ENCODE data around the gene TMEM123. TPM values are rescaled to one million over a fixed set of nuclear protein-coding genes. Genes with fewer than 3 reads are reported as not detected.

The TMEM123 gene
- total RNA-seq, 2 experiments from 2014 or later, result 490 to 493 TPM

- POLR2A ChIA-PET, result interaction anchor here (1.3 kb wide), 1 partner anchor 8 kb away, joined by 4 read pairs; no protein-coding TSS in a partner anchor
Measured at GRCh38 chr11:102467853-102468580, 15.5 kb upstream of the TMEM123 start.

DNA sequence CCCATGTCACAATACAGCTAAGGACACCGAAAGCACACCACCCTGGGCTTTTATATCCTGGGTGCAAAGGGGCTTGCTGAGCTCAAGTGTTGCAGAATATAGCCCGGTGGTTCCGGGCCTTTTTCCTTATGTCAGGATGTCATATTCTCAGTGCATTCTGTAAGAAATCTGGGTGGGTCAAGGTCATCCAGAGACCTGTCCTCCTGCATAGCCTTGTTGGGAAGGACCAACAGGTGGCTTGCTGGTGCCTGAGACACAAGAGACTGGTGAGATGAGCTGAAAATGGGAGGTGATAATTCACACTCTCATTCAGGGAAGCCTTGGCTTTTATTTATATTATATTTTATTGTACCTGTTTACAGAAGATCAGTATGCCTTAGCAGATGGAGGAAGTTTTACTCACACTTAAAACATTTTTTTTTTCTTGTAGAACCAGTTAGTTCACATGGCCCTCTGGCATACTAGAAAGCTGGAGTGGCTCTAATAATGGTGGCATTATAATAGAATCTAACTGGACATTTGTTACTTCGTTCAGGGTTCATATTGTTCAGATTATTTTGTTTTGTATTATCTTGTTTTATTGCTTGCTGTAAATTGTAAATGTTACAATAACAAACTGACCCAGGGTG, 14.6 kb upstream of the TMEM123 start:
- no peak overlapping the region for H3K4me3 Mint-ChIP-seq
- H3K27me3 Mint-ChIP-seq, result no peaks in the 10 kb centered on the region
- DNase-seq (no peak), ATAC-seq (ENCODE audit: low read depth) (no peak)
- H3K27ac Mint-ChIP-seq, result no peak overlapping the region
- H3K9me3 Mint-ChIP-seq, result peaks cover under 1% of the 10 kb centered on the region
- peaks cover 73% of the 10 kb centered on the region for H3K4me1 Mint-ChIP-seq
- H3K36me3 Mint-ChIP-seq, result peaks cover 4% of the 10 kb centered on the region
- POLR2A ChIA-PET, result interaction anchor here (1.2 to 1.3 kb wide), 2 partner anchors 9 to 14 kb away, joined by 4 read pairs; partner anchors contain the start of gene TMEM123

More at GRCh38 chr11:102467853-102468580, 15.5 kb upstream of the TMEM123 start:
- ATAC-seq (ENCODE audit: low read depth), result no peak
- no peak overlapping the region for H3K27ac Mint-ChIP-seq
- no peaks in the 10 kb centered on the region for H3K27me3 Mint-ChIP-seq
- H3K36me3 Mint-ChIP-seq, result peaks cover 6% of the 10 kb centered on the region
- peak overlapping the region; percentile 50 for H3K4me3 Mint-ChIP-seq
- peaks cover 2% of the 10 kb centered on the region for H3K9me3 Mint-ChIP-seq
- DNase-seq, result no peak
- H3K4me1 Mint-ChIP-seq, result peaks cover 70% of the 10 kb centered on the region

GRCh38 chr11:102465696-102466095, 13.1 kb upstream of the TMEM123 start:
- no peaks in the 10 kb centered on the region for H3K9me3 Mint-ChIP-seq
- no peak overlapping the region for H3K27ac Mint-ChIP-seq
- ATAC-seq (ENCODE audit: low read depth) (no peak), DNase-seq (no peak)
- no peak overlapping the region for H3K4me3 Mint-ChIP-seq
- peaks cover 62% of the 10 kb centered on the region for H3K4me1 Mint-ChIP-seq
- peaks cover 4% of the 10 kb centered on the region for H3K36me3 Mint-ChIP-seq
- POLR2A ChIA-PET, result interaction anchor here (0.9 to 1.0 kb wide), 2 partner anchors 12 to 13 kb away, joined by 3 to 4 read pairs; partner anchors contain the start of gene TMEM123
- no peaks in the 10 kb centered on the region for H3K27me3 Mint-ChIP-seq

GRCh38 chr11:102464859-102465500, 12.4 kb upstream of the TMEM123 start:
- no peak overlapping the region for H3K27ac Mint-ChIP-seq
- peaks cover 56% of the 10 kb centered on the region for H3K4me1 Mint-ChIP-seq
- no peak for DNase-seq
- ATAC-seq (ENCODE audit: low read depth), result no peak
- POLR2A ChIA-PET, result interaction anchor here (1.4 kb wide), 1 partner anchor 12 kb away, joined by 3 read pairs; no protein-coding TSS in a partner anchor
- peaks cover 7% of the 10 kb centered on the region for H3K36me3 Mint-ChIP-seq
- no peaks in the 10 kb centered on the region for H3K9me3 Mint-ChIP-seq
- H3K27me3 Mint-ChIP-seq, result no peaks in the 10 kb centered on the region
- peak overlapping the region; percentile 23 for H3K4me3 Mint-ChIP-seq

- H3K4me1 Mint-ChIP-seq, result peaks cover 56% of the 10 kb centered on the region
- no peaks in the 10 kb centered on the region for H3K9me3 Mint-ChIP-seq
- H3K27me3 Mint-ChIP-seq, result no peaks in the 10 kb centered on the region
- ATAC-seq (ENCODE audit: low read depth), result no peak
- peaks cover 10% of the 10 kb centered on the region for H3K36me3 Mint-ChIP-seq
- no peak for DNase-seq
- no peak overlapping the region for H3K27ac Mint-ChIP-seq
- POLR2A ChIA-PET, result interaction anchor here (1.4 kb wide), 1 partner anchor 11 kb away, joined by 3 read pairs; no protein-coding TSS in a partner anchor
- H3K4me3 Mint-ChIP-seq, result no peak overlapping the region
Measured at GRCh38 chr11:102464037-102464436, 11.5 kb upstream of the TMEM123 start.

GRCh38 chr11:102462610-102463009, 10.0 kb upstream of the TMEM123 start:
- peaks cover 56% of the 10 kb centered on the region for H3K4me1 Mint-ChIP-seq

GRCh38 chr11:102459393-102459792, 6.8 kb upstream of the TMEM123 start:
- ATAC-seq (ENCODE audit: low read depth) (no peak), DNase-seq (no peak)
- no peaks in the 10 kb centered on the region for H3K27me3 Mint-ChIP-seq
- peaks cover 16% of the 10 kb centered on the region for H3K36me3 Mint-ChIP-seq
- peaks cover 52% of the 10 kb centered on the region for H3K4me1 Mint-ChIP-seq
- POLR2A ChIA-PET, result no interaction called here
- H3K4me3 Mint-ChIP-seq, result no peak overlapping the region
- H3K27ac Mint-ChIP-seq, result no peak overlapping the region
- no peaks in the 10 kb centered on the region for H3K9me3 Mint-ChIP-seq

More at GRCh38 chr11:102462610-102463009, 10.0 kb upstream of the TMEM123 start:
- Mint-ChIP-seq H3K4me3 (no peak overlapping the region), H3K36me3 (peaks cover 12% of the 10 kb centered on the region), H3K27me3 (no peaks in the 10 kb centered on the region), H3K9me3 (no peaks in the 10 kb centered on the region), H3K27ac (no peak overlapping the region)
- POLR2A ChIA-PET, result interaction anchor here (1.2 kb wide), 1 partner anchor 9 kb away, joined by 5 read pairs; no protein-coding TSS in a partner anchor
- DNase-seq (no peak), ATAC-seq (ENCODE audit: low read depth) (peak; percentile 55)

DNA sequence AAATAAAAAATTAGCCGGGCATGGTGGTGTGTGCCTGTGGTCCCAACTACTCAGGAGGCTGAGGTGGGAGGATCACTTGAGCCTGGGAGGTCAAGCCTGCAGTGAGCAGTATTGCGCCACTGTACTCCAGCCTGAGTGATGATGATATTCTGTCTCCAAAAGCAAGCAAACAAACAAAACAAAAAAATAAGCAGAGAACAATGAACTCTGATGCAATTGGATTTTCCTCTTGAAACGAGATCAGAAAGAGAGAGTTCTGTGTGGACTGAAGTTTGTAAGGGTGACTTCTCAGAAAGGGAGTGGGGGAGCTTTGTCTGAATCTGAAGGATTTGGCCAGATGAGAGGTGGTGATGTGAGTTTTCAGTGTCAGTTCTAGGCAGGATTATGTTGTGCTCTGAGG, 6.0 kb upstream of the TMEM123 start:
- peak overlapping the region; percentile 67 for H3K27ac Mint-ChIP-seq
- DNase-seq, result no peak
- H3K4me1 Mint-ChIP-seq, result peaks cover 55% of the 10 kb centered on the region
- POLR2A ChIA-PET, result interaction anchor here (1.3 kb wide), 1 partner anchor 13 kb away, joined by 3 read pairs; no protein-coding TSS in a partner anchor
- no peaks in the 10 kb centered on the region for H3K27me3 Mint-ChIP-seq
- no peak for ATAC-seq (ENCODE audit: low read depth)
- peak overlapping the region; percentile 23 for H3K4me3 Mint-ChIP-seq
- H3K36me3 Mint-ChIP-seq, result peaks cover 16% of the 10 kb centered on the region
- H3K9me3 Mint-ChIP-seq, result no peaks in the 10 kb centered on the region

- Mint-ChIP-seq H3K27me3 (no peaks in the 10 kb centered on the region), H3K4me1 (peaks cover 59% of the 10 kb centered on the region), H3K27ac (peak overlapping the region; percentile 67), H3K36me3 (peaks cover 16% of the 10 kb centered on the region), H3K4me3 (peak overlapping the region; percentile 39), H3K9me3 (no peaks in the 10 kb centered on the region)
- DNase-seq, result no peak
- ATAC-seq (ENCODE audit: low read depth), result no peak
- POLR2A ChIA-PET, result interaction anchor here (1.2 to 1.3 kb wide), 2 partner anchors 14 to 18 kb away, joined by 3 read pairs; no protein-coding TSS in a partner anchor
Measured at GRCh38 chr11:102457865-102458264, 5.3 kb upstream of the TMEM123 start.

- H3K27ac Mint-ChIP-seq, result no peak overlapping the region
- POLR2A ChIA-PET, result interaction anchor here (1.2 to 1.3 kb wide), 2 partner anchors 14 to 19 kb away, joined by 3 read pairs; no protein-coding TSS in a partner anchor
- peaks cover 16% of the 10 kb centered on the region for H3K36me3 Mint-ChIP-seq
Measured at GRCh38 chr11:102457056-102457677, 4.6 kb upstream of the TMEM123 start.

DNA sequence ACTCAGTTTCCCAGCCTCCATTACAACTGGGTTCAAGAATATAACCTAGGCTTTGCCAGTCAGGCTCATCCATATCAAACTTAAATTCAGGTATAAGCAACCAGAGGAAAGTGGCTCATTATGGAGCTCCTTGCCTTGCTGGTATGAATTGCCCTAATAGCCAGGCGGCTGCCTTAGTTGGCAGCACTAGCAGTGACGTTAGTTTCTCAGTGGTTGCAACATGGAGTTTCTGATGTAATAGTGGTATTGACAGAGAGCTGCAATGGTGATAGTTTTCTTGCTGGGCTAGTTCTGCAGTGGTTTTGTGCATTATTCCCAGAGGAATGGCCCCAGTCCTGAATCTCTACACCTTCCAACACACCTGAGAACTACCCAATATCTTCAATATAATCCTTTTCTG, 3.8 kb upstream of the TMEM123 start:
- Mint-ChIP-seq H3K4me1 (peaks cover 56% of the 10 kb centered on the region), H3K4me3 (no peak overlapping the region), H3K36me3 (peaks cover 15% of the 10 kb centered on the region), H3K27ac (no peak overlapping the region), H3K9me3 (no peaks in the 10 kb centered on the region), H3K27me3 (no peaks in the 10 kb centered on the region)
- POLR2A ChIA-PET, result no interaction called here
- ATAC-seq (ENCODE audit: low read depth), result no peak
- no peak for DNase-seq

More at GRCh38 chr11:102457056-102457677, 4.6 kb upstream of the TMEM123 start:
- no peaks in the 10 kb centered on the region for H3K27me3 Mint-ChIP-seq
- H3K4me3 Mint-ChIP-seq, result no peak overlapping the region
- ATAC-seq (ENCODE audit: low read depth) (no peak), DNase-seq (no peak)
- peaks cover 56% of the 10 kb centered on the region for H3K4me1 Mint-ChIP-seq
- no peaks in the 10 kb centered on the region for H3K9me3 Mint-ChIP-seq

GRCh38 chr11:102453921-102454320, 1.4 kb upstream of the TMEM123 start:
- DNase-seq (no peak), ATAC-seq (ENCODE audit: low read depth) (no peak)
- peak overlapping the region; percentile 96 for H3K27ac Mint-ChIP-seq
- peaks cover 25% of the 10 kb centered on the region for H3K36me3 Mint-ChIP-seq
- H3K9me3 Mint-ChIP-seq, result no peaks in the 10 kb centered on the region
- no peaks in the 10 kb centered on the region for H3K27me3 Mint-ChIP-seq
- H3K4me1 Mint-ChIP-seq, result peaks cover 60% of the 10 kb centered on the region
- no peak overlapping the region for H3K4me3 Mint-ChIP-seq
- POLR2A ChIA-PET, result interaction anchor here (1.1 to 1.9 kb wide), 6 partner anchors 9 to 31 kb away, joined by 3 to 5 read pairs (median 4); no protein-coding TSS in a partner anchor

Data from activated naive CD8-positive, alpha-beta T cell treated with anti-CD3 and anti-CD28 coated beads, Interleukin-2, amount 10 ng/mL, durations not matched to agents 7 days and 5 days (primary cell).